Measurements from ENCODE around the gene DNASE1L3. TPM values are rescaled to one million over a fixed set of nuclear protein-coding genes. Genes with fewer than 3 reads are reported as not detected.
A peak's percentile ranks its signal among the peaks of the same experiment; 100 is the strongest.

The DNASE1L3 gene
- total and polyA plus RNA-seq, 2 donors (not counting 3 experiments of a cell fraction or from before 2014, with no cell fraction given): 0.95 to 1.3 TPM

GRCh38 chr3:58176827-58177489, 33.8 kb downstream of the DNASE1L3 start:
- no TSS peak for BruUV-seq (replicated peaks)
- no peaks in the 10 kb centered on the region for H3K27me3 ChIP-seq (ENCODE audit: control insufficient read depth in 2 of 2, insufficient read depth in 2 of 2, low read length in 2 of 2)
- CTCF ChIA-PET: interaction anchor here (0.6 to 6.6 kb wide), 26 partner anchors 9 to 423 kb away, joined by 3 to 80 read pairs (median 5); partner anchors contain the start of genes DNASE1L3, FLNB, HTD2 and RPP14
- H3K27ac ChIP-seq (ENCODE audit: insufficient read depth, low read depth, low read length): no peak overlapping the region
- H3K36me3 ChIP-seq (ENCODE audit: control insufficient read depth in 2 of 2, extremely low read depth in 1 of 2, insufficient read depth in 2 of 2, low read length in 2 of 2): peaks cover 0 to 2% of the 10 kb centered on the region in 2 experiments
- no peaks in the 10 kb centered on the region for H3K79me2 ChIP-seq (ENCODE audit: control insufficient read depth, insufficient read depth, low read length)
- H3K9me1 ChIP-seq (replicated peaks; ENCODE audit: control insufficient read depth, extremely low read depth, insufficient read depth, low read length): no peaks in the 10 kb centered on the region
- H3K9ac ChIP-seq (replicated peaks; ENCODE audit: extremely low read depth, insufficient read depth, low read length): no peak overlapping the region
- TF ChIP-seq MYC (IDR thresholded peaks at IDR 0.05; ENCODE audit: low read depth, low read length) (no peak), POLR2A (IDR thresholded peaks at IDR 0.05; ENCODE audit: low read depth, low read length) (peak; percentile 12), JUN (IDR thresholded peaks at IDR 0.05; ENCODE audit: borderline replicate concordance, insufficient read depth, insufficient read length, low read depth) (no peak), CTCF (IDR thresholded peaks at IDR 0.05; ENCODE audit: extremely low read depth in 1 of 2, insufficient read depth in 1 of 2, low read depth in 1 of 2, low read length in 2 of 2) (no peak), POLR2AphosphoS5 (IDR thresholded peaks at IDR 0.05; ENCODE audit: insufficient read depth, low read depth, low read length) (peak; percentile 62), EZH2 (IDR thresholded peaks at IDR 0.05; ENCODE audit: borderline replicate concordance, low read depth, low read length, severe bottlenecking) (no peak)
- no peaks in the 10 kb centered on the region for H3K9me3 ChIP-seq (replicated peaks; ENCODE audit: control insufficient read depth, insufficient read depth, low read length)
- no peak for FAIRE-seq
- no peak overlapping the region for H3K4me2 ChIP-seq (ENCODE audit: insufficient read depth, low read length)
- intact Hi-C loops (cut with micrococcal nuclease) (loop anchor here (2.0 to 5.0 kb wide), 2 partner anchors 40 to 225 kb away; no protein-coding TSS in a partner anchor), dilution Hi-C loops (cut with MboI; ENCODE audit: extremely low pct_ligation_motif_present, low sequenced_read_pairs) (no loop called here)
- H3K4me3 ChIP-seq (replicated peaks in 1 of 3; ENCODE audit: insufficient read depth in 1 of 3, low read depth in 1 of 3, low read length in 3 of 3): no peak overlapping the region
- POLR2A ChIA-PET: interaction anchor here (0.6 kb wide), 1 partner anchor 980 kb away, joined by 6 read pairs; no protein-coding TSS in a partner anchor
- H4K20me1 ChIP-seq (replicated peaks; ENCODE audit: control insufficient read depth, extremely low read depth, insufficient read depth, low read length): no peaks in the 10 kb centered on the region
- no peak overlapping the region for H2AFZ ChIP-seq (ENCODE audit: low read depth, low read length)
- peaks cover 39% of the 10 kb centered on the region for H3K4me1 ChIP-seq (ENCODE audit: control insufficient read depth, extremely low read depth, insufficient read depth, low read length)
- DNase-seq (ENCODE audit: low read depth, low spot score): no peak

Data from endothelial cell of umbilical vein (primary cell).